Neutrophil (primary cell): Measurements from ENCODE around the gene EPG5.

ENCODE experiments used
- H3K27ac ChIP-seq: fragments of 200-600 bp; sonication (generic); 2 replicates; pipeline ENCODE4 v1.5.1; 2016; ENCODE audit warnings: mild to moderate bottlenecking, moderate library complexity
- H3K27me3 ChIP-seq: fragments of 200-600 bp; sonication (generic); 2 replicates; pipeline ENCODE4 v1.6.0; 2016; ENCODE audit warnings: mild to moderate bottlenecking
- H3K36me3 ChIP-seq: fragments of 200-600 bp; sonication (generic); 2 replicates; pipeline ENCODE4 v1.5.1; 2017
- H3K4me1 ChIP-seq, 2 experiments: fragments of 200-600 bp in 1 of 2; sonication (generic) in 1 of 2; 1 replicate in 1 of 2; 2 replicates in 1 of 2; pipeline versions ENCODE4 v1.5.1 to v1.6.1; 2013 to 2016; ENCODE audit warnings: low read depth in 1 of 2, low read length in 1 of 2, mild to moderate bottlenecking in 1 of 2, moderate library complexity in 1 of 2; ENCODE audit not compliant: control insufficient read depth in 1 of 2, insufficient read depth in 1 of 2
- H3K4me3 ChIP-seq, 2 experiments: fragments of 200-600 bp in 1 of 2; sonication (generic) in 1 of 2; 1 replicate in 1 of 2; 2 replicates in 1 of 2; pipeline ENCODE4 v1.5.1; 2013 to 2016; ENCODE audit warnings: low read depth in 1 of 2, low read length in 1 of 2, mild to moderate bottlenecking in 1 of 2, moderate library complexity in 1 of 2
- H3K9me3 ChIP-seq: fragments of 200-600 bp; sonication (generic); 2 replicates; pipeline ENCODE4 v1.5.1; 2016
- CTCF ChIP-seq: fragments of 200-600 bp; sonication (generic); IDR thresholded peaks from 2 replicates; pipeline ENCODE4 v1.5.1; 2016; ENCODE audit warnings: antibody characterized with exemption

Gene EPG5

GRCh38 chr18:46001074-46001473 lies 33.9 kb upstream of the EPG5 start:
- peak overlapping the region; percentile 88 for H3K27ac ChIP-seq
- peaks cover 4% of the 10 kb centered on the region for H3K36me3 ChIP-seq
- no peak for TF ChIP-seq CTCF
- no peaks in the 10 kb centered on the region for H3K27me3 ChIP-seq
- H3K9me3 ChIP-seq: no peaks in the 10 kb centered on the region
- no peak overlapping the region for H3K4me3 ChIP-seq
- H3K4me1 ChIP-seq: peaks cover 43 to 60% of the 10 kb centered on the region in 2 experiments

- peak overlapping the region; percentile 88 for H3K27ac ChIP-seq
- peaks cover 44 to 67% of the 10 kb centered on the region in 2 experiments for H3K4me1 ChIP-seq
- no peak for TF ChIP-seq CTCF
- H3K36me3 ChIP-seq: peaks cover 4% of the 10 kb centered on the region
- H3K9me3 ChIP-seq: no peaks in the 10 kb centered on the region
- no peaks in the 10 kb centered on the region for H3K27me3 ChIP-seq
- H3K4me3 ChIP-seq: no peak overlapping the region
Measured at GRCh38 chr18:45999536-45999935, 32.4 kb upstream of the EPG5 start.

- TF ChIP-seq CTCF: no peak
- Histone ChIP-seq H3K27me3 (no peaks in the 10 kb centered on the region), H3K9me3 (no peaks in the 10 kb centered on the region), H3K4me1 (peaks cover 46 to 69% of the 10 kb centered on the region in 2 experiments), H3K36me3 (peaks cover 13% of the 10 kb centered on the region), H3K4me3 (peak overlapping the region; percentile 32 to 54), H3K27ac (peak overlapping the region; percentile 88)
Measured at GRCh38 chr18:45998244-45998643, 31.1 kb upstream of the EPG5 start.

- H3K4me3 ChIP-seq: peak overlapping the region; percentile 32 to 54
- H3K27me3 ChIP-seq: no peaks in the 10 kb centered on the region
- peak overlapping the region; percentile 88 for H3K27ac ChIP-seq
Measured at GRCh38 chr18:45997700-45998151, 30.6 kb upstream of the EPG5 start.

GRCh38 chr18:45995461-45995860 lies 28.3 kb upstream of the EPG5 start:
- no peaks in the 10 kb centered on the region for H3K9me3 ChIP-seq
- H3K4me1 ChIP-seq: peaks cover 47 to 56% of the 10 kb centered on the region in 2 experiments
- no peak overlapping the region for H3K4me3 ChIP-seq
- H3K27me3 ChIP-seq: no peaks in the 10 kb centered on the region
- no peak for TF ChIP-seq CTCF
- H3K27ac ChIP-seq: peak overlapping the region; percentile 88
- peaks cover 33% of the 10 kb centered on the region for H3K36me3 ChIP-seq

More at GRCh38 chr18:45997700-45998151, 30.6 kb upstream of the EPG5 start:
- no peak for TF ChIP-seq CTCF
- H3K9me3 ChIP-seq: no peaks in the 10 kb centered on the region
- peaks cover 14% of the 10 kb centered on the region for H3K36me3 ChIP-seq
- peaks cover 47 to 72% of the 10 kb centered on the region in 2 experiments for H3K4me1 ChIP-seq
